ENCODE measurements around the gene CNTN2.

The CNTN2 gene

GRCh38 chr1:205124726-205125125, 81.7 kb downstream of the CNTN2 start:
- no peak for DNase-seq

GRCh38 chr1:205127646-205128045, 84.6 kb downstream of the CNTN2 start:
- DNase-seq: no peak

Measured in C1 segment of cervical spinal cord (tissue), 14 donors.